Upper lobe of left lung (tissue), 6 donors: ENCODE data around the gene PRR14. TPM values are rescaled to one million over a fixed set of nuclear protein-coding genes. Genes with fewer than 3 reads are reported as not detected.

Experiments
- ATAC-seq, 2 donors: fragments of 200-7000 bp; cut with Tn5 transposase; one replicate each; pipeline ENCODE4 v1.9.1; 2022; ENCODE audit warnings: mild to moderate bottlenecking in 2 of 2, moderate library complexity in 2 of 2; ENCODE audit not compliant: low FRiP score in 2 of 2
- DNase-seq, 2 donors: peaks; one replicate each; pipeline ENCODE4 v3.0.0-alpha.2; 2019 to 2020
- H3K27ac ChIP-seq, 4 donors: fragments of 200-600 bp; sonication (generic); one replicate each; pipeline ENCODE4 v1.5.1; 2016 to 2019
- H3K27me3 ChIP-seq, 4 donors: fragments of 200-600 bp; sonication (generic); one replicate each; pipeline ENCODE4 v1.5.1; 2017 to 2019
- H3K36me3 ChIP-seq, 4 donors: fragments of 200-600 bp; sonication (generic); one replicate each; pipeline ENCODE4 v1.5.1; 2016 to 2019
- H3K4me1 ChIP-seq, 4 donors: fragments of 200-600 bp; sonication (generic); one replicate each; pipeline ENCODE4 v1.5.1; 2018 to 2019
- H3K4me3 ChIP-seq, 4 donors: fragments of 200-600 bp; sonication (generic); one replicate each; pipeline ENCODE4 v1.5.1; 2017 to 2019; ENCODE audit warnings: mild to moderate bottlenecking in 2 of 4, moderate library complexity in 1 of 4
- H3K9me3 ChIP-seq, 4 donors: fragments of 200-600 bp; sonication (generic); one replicate each; pipeline ENCODE4 v1.5.1; 2018 to 2019
- CTCF ChIP-seq, 6 experiments: fragments of 450-650 bp in 4 of 6; fragments of 200-600 bp in 2 of 6; sonication (generic) in 2 of 6; IDR thresholded peaks; one replicate each; pipeline ENCODE4 v1.5.1; 2016 to 2019; ENCODE audit warnings: antibody characterized with exemption in 6 of 6
- EP300 ChIP-seq, 4 donors: sonication (generic); formaldehyde crosslinking; IDR thresholded peaks; one replicate each; pipeline ENCODE4 v1.5.1; 2017; ENCODE audit warnings: antibody characterized with exemption in 4 of 4, control low read depth in 2 of 4
- POLR2A ChIP-seq, 4 donors: fragments of 450-650 bp; IDR thresholded peaks; one replicate each; pipeline ENCODE4 v1.5.1; 2016 to 2017; ENCODE audit warnings: antibody characterized with exemption in 4 of 4, mild to moderate bottlenecking in 2 of 4
- POLR2AphosphoS5 ChIP-seq, 2 donors: sonication (generic); formaldehyde crosslinking; IDR thresholded peaks; one replicate each; pipeline ENCODE4 v1.5.1; 2017; ENCODE audit warnings: antibody characterized with exemption in 2 of 2
- WGBS, 2 donors: methylation state at CpG; one replicate each; pipeline ENCODE4 v1.1.5; 2017 to 2018; 5-methylcytosine and 5-hydroxymethylcytosine counted together
- total RNA-seq, 6 donors: library from RNA; depleted of rRNA in 4 of 6; stranded (reverse); fragments of >200 nt in 4 of 6; gene quantifications; one replicate each; pipeline versions ENCODE4 v1.1.0 to v1.2.1, GENCODE V29; 2016 to 2021
- donor health status: DM: no; HTN: no; CAD: no; lungs with moderate emphysema.
- donor health status: DM: no; HTN: yes; CAD: no; lungs with severe emphysema.

The PRR14 gene
- total RNA-seq, 6 donors from 2014 or later: 34.5 to 160 (median 54.9) TPM

GRCh38 chr16:30657866-30658730 lies 7.3 kb downstream of the PRR14 start, which contains the start of gene FBRS:
Gene FBRS, plus strand, starts transcription at chr16:30658431. Its CDS starts 1,088 bp downstream, at chr16:30659519.
- ATAC-seq (peak; percentile 93 to 97), DNase-seq (peak; percentile 100)
- 0% methylated on average over 9 to 85 of the region's 86 CpGs for WGBS, 2 donors
- Histone ChIP-seq H3K4me1 (peaks cover 30 to 46% (median 35%) of the 10 kb centered on the region in 4 donors), H3K27ac (peak within 1 kb of the TSS; percentile 97 to 100 (median 98)), H3K27me3 (no peaks in the 10 kb centered on the region), H3K36me3 (peaks cover 33 to 59% (median 50%) of the 10 kb centered on the region in 4 donors), H3K9me3 (no peaks in the 10 kb centered on the region), H3K4me3 (peak within 1 kb of the TSS; percentile 38 to 98 (median 95))
- TF ChIP-seq POLR2A (IDR thresholded peaks at IDR 0.05) (peak; percentile 72 to 93 (median 84)), CTCF (IDR thresholded peaks at IDR 0.05) (peak; percentile 77 to 98 (median 95)), EP300 (IDR thresholded peaks at IDR 0.05) (peak in 1 of 4 donors; percentile 62), POLR2AphosphoS5 (IDR thresholded peaks at IDR 0.05) (peak; percentile 82 to 97)

GRCh38 chr16:30658731-30659506 lies 8.2 kb downstream of the PRR14 start:
- Histone ChIP-seq H3K9me3 (no peaks in the 10 kb centered on the region), H3K4me3 (peak overlapping the region; percentile 38 to 98 (median 95)), H3K36me3 (peaks cover 28 to 59% (median 52%) of the 10 kb centered on the region in 4 donors), H3K27ac (peak overlapping the region; percentile 97 to 100 (median 98)), H3K27me3 (no peaks in the 10 kb centered on the region), H3K4me1 (peaks cover 33 to 53% (median 35%) of the 10 kb centered on the region in 4 donors)
- TF ChIP-seq POLR2AphosphoS5 (IDR thresholded peaks at IDR 0.05) (peak in 1 of 2 donors; percentile 55), EP300 (IDR thresholded peaks at IDR 0.05) (no peak), CTCF (IDR thresholded peaks at IDR 0.05) (peak in 3 of 6 experiments; percentile 7 to 41 (median 33)), POLR2A (IDR thresholded peaks at IDR 0.05) (peak in 1 of 4 donors; percentile 49)
- WGBS, 2 donors: 0% methylated on average over 11 to 26 of the region's 64 CpGs
- peak; percentile 94 to 96 for DNase-seq
- peak; percentile 48 to 95 for ATAC-seq

- Histone ChIP-seq H3K4me1 (peaks cover 33 to 59% (median 35%) of the 10 kb centered on the region in 4 donors), H3K9me3 (no peaks in the 10 kb centered on the region), H3K36me3 (peaks cover 30 to 59% (median 52%) of the 10 kb centered on the region in 4 donors), H3K27me3 (no peaks in the 10 kb centered on the region), H3K27ac (peak overlapping the region; percentile 97 to 100 (median 98)), H3K4me3 (peak overlapping the region; percentile 54 to 98 (median 95))
- DNase-seq (peak in 1 of 2 donors; percentile 31), ATAC-seq (no peak)
- TF ChIP-seq EP300 (IDR thresholded peaks at IDR 0.05): no peak
- TF ChIP-seq POLR2A (IDR thresholded peaks at IDR 0.05): peak in 1 of 4 donors; percentile 4
- WGBS, 2 donors: 0 to 1% methylated on average over 31 to 36 of the region's 84 CpGs
Observed at GRCh38 chr16:30659507-30660423, 9.0 kb downstream of the PRR14 start.

DNA sequence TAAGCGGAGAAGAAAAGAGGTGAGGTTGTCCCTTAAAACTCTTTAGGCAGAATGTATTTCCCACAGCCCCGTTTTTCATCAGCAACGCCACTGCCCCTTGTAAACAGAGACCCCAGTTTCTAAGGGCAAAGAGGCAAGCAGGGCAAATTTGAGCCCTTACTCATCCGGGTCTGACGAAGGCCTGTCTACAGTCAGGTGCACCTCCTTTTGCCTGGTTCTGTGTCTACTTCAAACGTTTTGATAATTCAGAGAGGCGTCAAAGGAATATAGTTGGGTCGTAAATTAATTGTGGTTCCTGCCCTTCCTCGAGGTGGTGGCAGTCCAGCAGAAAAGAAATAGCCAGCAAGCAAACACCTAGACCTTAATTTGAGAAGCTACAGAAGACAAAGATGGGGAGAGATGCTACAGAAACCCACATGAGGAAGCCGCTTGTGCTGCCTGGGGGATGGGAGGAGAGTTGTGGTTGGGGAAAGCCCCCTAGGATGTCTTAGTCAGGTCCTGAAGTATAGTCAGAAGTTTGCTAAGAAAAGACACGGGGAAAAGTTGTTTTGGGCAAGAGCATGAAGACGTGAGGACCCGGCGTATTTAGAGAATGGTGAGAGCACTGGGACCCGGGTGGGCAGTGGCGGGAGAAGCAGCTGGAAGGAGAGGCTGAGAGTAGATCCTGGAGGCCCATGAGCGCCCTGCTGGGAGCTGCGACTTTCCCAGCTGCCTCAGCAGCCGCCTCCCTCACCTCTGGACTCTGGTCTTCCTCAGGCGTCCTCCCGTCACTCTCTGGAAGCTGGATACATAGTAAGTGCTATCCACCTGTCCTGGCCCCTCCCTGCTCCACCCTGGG lies 9.9 kb downstream of the PRR14 start:
- no peaks in the 10 kb centered on the region for H3K9me3 ChIP-seq
- DNase-seq (no peak), ATAC-seq (no peak)
- whole genome bisulfite sequencing, 2 donors: 39 to 44% methylated on average over 19 to 21 of the region's 21 CpGs
- H3K36me3 ChIP-seq: peaks cover 31 to 59% (median 52%) of the 10 kb centered on the region in 4 donors
- peak overlapping the region; percentile 54 to 98 (median 95) for H3K4me3 ChIP-seq
- TF ChIP-seq CTCF (IDR thresholded peaks at IDR 0.05) (no peak), POLR2AphosphoS5 (IDR thresholded peaks at IDR 0.05) (no peak), POLR2A (IDR thresholded peaks at IDR 0.05) (no peak), EP300 (IDR thresholded peaks at IDR 0.05) (no peak)
- H3K4me1 ChIP-seq: peaks cover 33 to 59% (median 35%) of the 10 kb centered on the region in 4 donors
- peak overlapping the region; percentile 97 to 100 (median 98) for H3K27ac ChIP-seq
- H3K27me3 ChIP-seq: no peaks in the 10 kb centered on the region
